Retina (tissue), 1 donor: ENCODE measurements around the gene THSD4.

ENCODE experiments used
- DNase-seq: peaks from one replicate; pipeline ENCODE4 v3.0.0-alpha.2; 2016

THSD4 gene

GRCh38 chr15:71780115-71780976 is 665.1 kb downstream of the THSD4 start:
- DNase-seq: peak; percentile 51

GRCh38 chr15:71781179-71781964 is 666.1 kb downstream of the THSD4 start:
- no peak for DNase-seq

GRCh38 chr15:71781965-71782265 is 666.6 kb downstream of the THSD4 start:
- no peak for DNase-seq

- no peak for DNase-seq
Observed at GRCh38 chr15:71782422-71783165, 667.3 kb downstream of the THSD4 start.

- no peak for DNase-seq
Observed at GRCh38 chr15:71784719-71785118, 669.4 kb downstream of the THSD4 start.

GRCh38 chr15:71785996-71786395 is 670.7 kb downstream of the THSD4 start:
- DNase-seq: no peak

GRCh38 chr15:71786673-71787072 is 671.4 kb downstream of the THSD4 start:
- no peak for DNase-seq

- DNase-seq: no peak
Observed at GRCh38 chr15:71788646-71789579, 673.6 kb downstream of the THSD4 start.

- DNase-seq: no peak
Observed at GRCh38 chr15:71789616-71790015, 674.3 kb downstream of the THSD4 start.

GRCh38 chr15:71790081-71790480 is 674.8 kb downstream of the THSD4 start:
- DNase-seq: no peak

GRCh38 chr15:71791975-71792374 is 676.7 kb downstream of the THSD4 start:
- DNase-seq: no peak

GRCh38 chr15:71792521-71792920 is 677.2 kb downstream of the THSD4 start:
- no peak for DNase-seq

GRCh38 chr15:71798641-71799040 is 683.4 kb downstream of the THSD4 start:
- no peak for DNase-seq

GRCh38 chr15:71800190-71800589 is 684.9 kb downstream of the THSD4 start:
- DNase-seq: no peak

GRCh38 chr15:71800835-71801745 is 685.8 kb downstream of the THSD4 start:
- peak; percentile 78 for DNase-seq

- DNase-seq: no peak
Observed at GRCh38 chr15:71801935-71802655, 686.8 kb downstream of the THSD4 start.

- no peak for DNase-seq
Observed at GRCh38 chr15:71802770-71803169, 687.5 kb downstream of the THSD4 start.

- no peak for DNase-seq
Observed at GRCh38 chr15:71804226-71804625, 689.0 kb downstream of the THSD4 start.

GRCh38 chr15:71804695-71805470 is 689.6 kb downstream of the THSD4 start:
- DNase-seq: no peak

GRCh38 chr15:71806452-71806931 is 691.2 kb downstream of the THSD4 start:
- DNase-seq: peak; percentile 46
